ENCODE measurements around the gene CELA3B.
A peak's percentile ranks its signal among the peaks of the same experiment; 100 is the strongest.
"Not testable (repeated sequence)": the region's sequence is repeated elsewhere in the genome, so short reads cannot be mapped to it uniquely, and the experiment has no call there.

Gene CELA3B

DNA sequence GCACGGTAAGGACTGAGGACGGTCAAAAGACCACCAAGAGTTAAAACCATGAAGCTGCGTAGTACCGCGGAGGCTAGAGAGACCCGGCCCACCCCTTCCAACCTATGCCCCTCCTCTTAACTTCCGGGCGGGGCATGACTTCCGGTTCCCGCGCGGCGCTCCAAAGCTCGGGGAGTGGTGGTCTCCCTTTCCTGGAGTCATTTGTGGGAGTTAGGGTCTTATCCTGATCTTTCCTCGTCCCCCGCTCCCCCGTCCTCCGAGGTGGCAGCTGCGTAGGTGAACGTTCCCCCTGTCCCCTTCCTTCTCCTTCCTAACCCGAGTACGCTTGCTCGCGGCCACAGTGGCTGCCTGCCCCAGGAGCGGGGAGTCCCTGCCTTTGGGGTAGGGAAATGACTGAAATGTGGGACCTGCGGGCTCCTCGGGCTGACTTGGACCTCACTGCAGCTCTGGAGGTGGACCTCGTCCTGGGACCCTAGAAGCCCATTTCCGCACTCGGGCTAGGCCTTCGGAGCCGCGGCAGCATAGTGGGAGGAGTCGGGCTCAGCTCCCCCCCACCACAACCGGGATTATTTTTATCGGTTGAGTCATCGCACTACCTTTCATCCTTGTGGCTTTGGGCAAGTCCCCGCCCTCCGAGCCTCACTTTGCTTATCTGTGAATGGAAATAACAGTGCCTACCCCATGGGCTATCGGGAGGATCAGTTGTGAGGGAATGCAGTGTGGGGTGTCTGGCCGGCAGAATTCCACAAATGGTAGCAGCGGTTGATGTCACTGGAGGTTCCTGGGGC, 48.7 kb downstream of the CELA3B start:
- peaks cover 24% of the 10 kb centered on the region for H3K4me1 Mint-ChIP-seq
- H3K4me3 Mint-ChIP-seq: peak overlapping the region; percentile 91
- no peaks in the 10 kb centered on the region for H3K9me3 Mint-ChIP-seq
- H3K27ac Mint-ChIP-seq: peak overlapping the region; percentile 98
- H3K36me3 Mint-ChIP-seq: peaks cover 4% of the 10 kb centered on the region
- no peaks in the 10 kb centered on the region for H3K27me3 Mint-ChIP-seq
- DNase-seq (ENCODE audit: low spot score in 2 of 2) (peak; percentile 86 to 88), ATAC-seq (ENCODE audit: low read depth) (peak; percentile 74)

DNA sequence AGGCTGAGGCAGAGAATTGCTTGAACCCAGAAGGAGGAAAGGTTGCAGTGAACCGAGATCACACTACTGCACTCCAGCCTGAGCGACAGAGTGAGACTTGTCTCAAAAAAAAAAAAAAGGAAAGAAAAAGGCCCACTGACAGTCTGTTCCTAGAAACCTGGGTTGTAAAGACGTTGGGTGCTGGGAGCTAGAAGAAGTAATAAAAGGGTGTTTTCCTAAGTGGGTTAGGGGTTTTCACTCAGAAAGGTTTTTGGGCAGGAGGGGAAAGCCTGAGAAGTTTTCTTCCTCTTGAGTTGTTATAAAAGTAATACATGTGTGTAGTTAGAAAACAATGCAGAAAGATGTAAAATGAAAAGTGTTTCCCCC, 50.1 kb downstream of the CELA3B start:
- peaks cover 31% of the 10 kb centered on the region for H3K4me1 Mint-ChIP-seq
- H3K4me3 Mint-ChIP-seq: peak overlapping the region; percentile 91
- H3K36me3 Mint-ChIP-seq: peaks cover 4% of the 10 kb centered on the region
- ATAC-seq (ENCODE audit: low read depth) (no peak), DNase-seq (ENCODE audit: low spot score in 2 of 2) (no peak)
- H3K27me3 Mint-ChIP-seq: no peaks in the 10 kb centered on the region
- no peaks in the 10 kb centered on the region for H3K9me3 Mint-ChIP-seq
- peak overlapping the region; percentile 98 for H3K27ac Mint-ChIP-seq

DNA sequence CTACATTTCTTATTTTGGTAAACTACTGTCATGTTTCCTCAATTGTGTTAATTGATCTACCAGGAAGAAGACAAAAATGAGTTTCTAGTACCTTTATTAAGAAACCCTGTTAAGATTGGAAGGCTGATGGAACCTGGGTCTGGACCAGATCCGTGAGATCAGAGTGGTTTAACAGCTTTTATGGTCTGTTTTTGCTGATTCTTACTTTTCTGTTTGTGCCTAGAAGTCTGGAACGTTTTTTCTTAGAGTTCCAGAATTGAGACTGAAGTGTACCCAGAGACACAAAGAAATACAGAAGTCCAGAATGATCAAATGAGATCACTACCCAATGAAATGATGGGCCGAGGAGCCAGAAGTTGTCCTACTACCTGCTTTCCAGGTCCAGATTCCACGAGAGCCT, 53.2 kb downstream of the CELA3B start:
- DNase-seq (ENCODE audit: low spot score in 2 of 2): no peak
- ATAC-seq (ENCODE audit: low read depth): no peak

DNA sequence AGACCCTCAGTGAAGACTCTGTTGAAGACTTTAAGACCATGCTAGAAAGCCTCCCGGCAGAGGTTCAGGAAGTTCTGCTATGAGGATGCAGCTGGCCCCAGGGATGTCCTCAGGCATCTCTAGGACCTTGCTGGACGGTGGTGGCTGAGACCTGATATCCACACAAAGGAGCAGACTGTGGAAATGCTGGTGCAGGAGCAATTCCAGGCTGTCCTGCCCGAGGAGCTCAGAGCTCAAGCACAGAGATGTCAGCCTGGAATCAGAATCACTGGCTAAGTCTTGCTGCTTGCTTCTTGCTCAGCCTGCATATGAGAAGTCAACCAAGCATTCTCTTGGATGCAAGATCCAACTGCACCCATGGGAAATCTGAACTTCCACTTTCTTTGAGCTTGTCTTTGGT, 53.7 kb downstream of the CELA3B start:
- no peaks in the 10 kb centered on the region for H3K27me3 Mint-ChIP-seq
- ATAC-seq (ENCODE audit: low read depth): no peak
- peaks cover 16% of the 10 kb centered on the region for H3K4me1 Mint-ChIP-seq
- no peaks in the 10 kb centered on the region for H3K9me3 Mint-ChIP-seq
- no peak overlapping the region for H3K27ac Mint-ChIP-seq
- H3K36me3 Mint-ChIP-seq: peaks cover 4% of the 10 kb centered on the region
- no peak overlapping the region for H3K4me3 Mint-ChIP-seq
- DNase-seq (ENCODE audit: low spot score in 2 of 2): no peak

More for the DNA sequence above, 53.2 kb downstream of the CELA3B start:
- Mint-ChIP-seq H3K4me1 (peaks cover 16% of the 10 kb centered on the region), H3K36me3 (peaks cover 4% of the 10 kb centered on the region), H3K9me3 (no peaks in the 10 kb centered on the region), H3K4me3 (no peak overlapping the region), H3K27ac (peak overlapping the region; percentile 24), H3K27me3 (no peaks in the 10 kb centered on the region)

DNA sequence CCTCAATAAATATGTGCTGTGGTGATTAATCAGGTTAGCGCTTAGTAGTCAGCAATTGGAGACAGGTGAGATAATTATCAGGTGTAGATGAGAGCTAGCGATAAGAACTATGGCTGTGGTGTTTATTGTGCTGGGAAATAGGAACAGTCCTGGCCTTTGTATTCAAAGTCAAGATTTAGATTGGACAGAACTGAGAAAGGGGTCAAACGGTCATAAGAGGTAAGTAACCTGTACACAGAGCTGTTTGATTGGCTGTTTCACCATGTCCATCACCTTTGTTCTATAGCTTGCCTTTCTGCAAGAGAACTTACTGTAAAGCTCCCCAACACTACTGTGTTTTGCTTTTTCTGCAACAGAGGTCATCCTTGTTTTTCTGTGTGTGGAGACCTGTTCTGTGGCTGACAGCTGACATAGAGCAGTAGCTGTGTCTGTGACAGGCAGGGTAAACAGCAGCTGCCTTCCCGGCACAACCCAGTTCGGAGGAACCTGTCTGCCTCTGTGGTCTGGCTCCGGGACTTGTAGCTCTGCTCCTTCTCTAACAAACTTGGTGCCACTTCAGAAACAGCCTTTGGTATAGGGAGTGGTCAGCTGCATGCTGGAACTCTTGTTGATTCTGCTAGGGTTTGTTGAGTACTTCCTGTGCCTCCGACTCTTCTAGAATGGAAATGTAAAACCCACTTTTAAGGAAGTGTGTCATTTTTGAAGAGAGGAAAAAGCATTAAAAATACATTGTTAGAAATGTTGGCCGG, 54.6 kb downstream of the CELA3B start:
- DNase-seq (ENCODE audit: low spot score in 2 of 2) (no peak), ATAC-seq (ENCODE audit: low read depth) (peak; percentile 65)
- no peaks in the 10 kb centered on the region for H3K9me3 Mint-ChIP-seq
- peaks cover 2% of the 10 kb centered on the region for H3K36me3 Mint-ChIP-seq
- H3K4me1 Mint-ChIP-seq: peaks cover 14% of the 10 kb centered on the region
- H3K27ac Mint-ChIP-seq: peak overlapping the region; percentile 79
- H3K27me3 Mint-ChIP-seq: no peaks in the 10 kb centered on the region
- peak overlapping the region; percentile 56 for H3K4me3 Mint-ChIP-seq

DNA sequence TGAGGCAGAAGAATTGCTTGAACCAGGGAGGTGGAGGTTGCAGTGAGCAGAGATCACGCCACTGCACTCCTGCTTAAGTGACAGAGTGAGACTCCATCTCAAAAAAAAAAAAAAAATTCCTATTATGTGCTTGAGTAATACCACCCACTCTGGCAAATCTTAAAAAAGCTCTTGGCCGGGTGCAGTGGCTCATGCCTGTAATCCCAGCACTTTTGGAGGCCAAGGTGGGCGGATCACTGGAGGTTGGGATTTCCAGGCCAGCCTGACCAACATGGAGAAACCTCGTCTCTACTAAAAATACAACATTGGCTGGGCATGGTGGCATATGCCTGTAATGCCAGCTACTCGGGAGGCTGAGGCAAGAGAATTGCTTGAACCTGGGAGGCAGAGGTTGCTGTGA, 58.0 kb downstream of the CELA3B start:
- not testable (repeated sequence) for H3K4me3 Mint-ChIP-seq; ATAC-seq (ENCODE audit: low read depth); DNase-seq (ENCODE audit: low spot score in 2 of 2); H3K36me3 Mint-ChIP-seq; H3K27ac Mint-ChIP-seq; H3K27me3 Mint-ChIP-seq; H3K9me3 Mint-ChIP-seq
- peaks cover 14% of the 10 kb centered on the region for H3K4me1 Mint-ChIP-seq

DNA sequence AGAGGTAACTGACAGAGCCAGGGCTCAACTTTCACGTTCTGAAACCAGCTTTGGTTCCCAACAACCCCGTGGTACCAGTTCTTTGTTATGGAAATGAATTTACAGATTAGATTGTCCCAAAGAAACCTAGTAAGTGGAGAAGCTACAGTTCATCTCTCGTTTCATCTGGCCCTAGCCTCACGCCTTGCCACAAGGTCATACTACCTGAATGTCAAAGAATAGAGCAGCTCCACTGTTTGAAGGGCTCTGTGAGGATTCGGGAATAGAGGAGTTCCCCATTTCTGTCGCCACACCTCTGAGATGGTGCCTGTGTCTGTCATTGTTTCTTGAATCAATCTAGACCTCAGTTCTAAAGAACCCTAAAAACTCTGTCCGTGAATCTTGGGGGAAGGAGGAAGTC, 60.7 kb downstream of the CELA3B start:
- DNase-seq (ENCODE audit: low spot score in 2 of 2) (no peak), ATAC-seq (ENCODE audit: low read depth) (no peak)
- H3K4me3 Mint-ChIP-seq: no peak overlapping the region
- no peaks in the 10 kb centered on the region for H3K36me3 Mint-ChIP-seq
- H3K27ac Mint-ChIP-seq: peak overlapping the region; percentile 79
- no peaks in the 10 kb centered on the region for H3K9me3 Mint-ChIP-seq
- no peaks in the 10 kb centered on the region for H3K27me3 Mint-ChIP-seq
- peaks cover 16% of the 10 kb centered on the region for H3K4me1 Mint-ChIP-seq

DNA sequence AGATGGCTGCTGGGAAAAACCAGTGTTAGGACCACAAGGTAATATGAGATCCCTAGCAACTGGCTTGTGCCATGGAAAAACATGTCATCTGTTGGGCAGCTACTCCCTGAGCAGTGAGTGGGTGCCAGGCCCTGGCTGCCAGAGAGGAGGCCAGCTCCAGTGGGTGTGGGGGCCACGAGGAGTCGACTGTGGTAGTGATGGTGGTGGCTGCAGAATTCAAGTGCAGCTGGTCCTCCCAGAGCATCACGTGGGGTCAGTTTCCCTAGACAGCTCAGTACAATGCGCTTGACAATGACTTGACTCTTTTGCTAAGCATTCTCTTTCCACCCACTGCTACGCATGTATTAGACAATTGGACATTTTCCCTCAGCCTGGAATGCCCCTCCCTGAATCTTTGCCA, 61.2 kb downstream of the CELA3B start:
- ATAC-seq (ENCODE audit: low read depth): no peak

More for the DNA sequence above, 61.2 kb downstream of the CELA3B start:
- peak overlapping the region; percentile 79 for H3K27ac Mint-ChIP-seq
- DNase-seq (ENCODE audit: low spot score in 2 of 2): no peak
- peaks cover 21% of the 10 kb centered on the region for H3K4me1 Mint-ChIP-seq
- H3K27me3 Mint-ChIP-seq: no peaks in the 10 kb centered on the region
- H3K4me3 Mint-ChIP-seq: no peak overlapping the region
- H3K36me3 Mint-ChIP-seq: no peaks in the 10 kb centered on the region
- H3K9me3 Mint-ChIP-seq: no peaks in the 10 kb centered on the region
